ENCODE measurements around the gene HEXIM2. TPM values are rescaled to one million over a fixed set of nuclear protein-coding genes. Genes with fewer than 3 reads are reported as not detected.

Gene HEXIM2
- total and polyA plus RNA-seq, 4 donors: 5.2 to 17.6 (median 14.2) TPM

DNA sequence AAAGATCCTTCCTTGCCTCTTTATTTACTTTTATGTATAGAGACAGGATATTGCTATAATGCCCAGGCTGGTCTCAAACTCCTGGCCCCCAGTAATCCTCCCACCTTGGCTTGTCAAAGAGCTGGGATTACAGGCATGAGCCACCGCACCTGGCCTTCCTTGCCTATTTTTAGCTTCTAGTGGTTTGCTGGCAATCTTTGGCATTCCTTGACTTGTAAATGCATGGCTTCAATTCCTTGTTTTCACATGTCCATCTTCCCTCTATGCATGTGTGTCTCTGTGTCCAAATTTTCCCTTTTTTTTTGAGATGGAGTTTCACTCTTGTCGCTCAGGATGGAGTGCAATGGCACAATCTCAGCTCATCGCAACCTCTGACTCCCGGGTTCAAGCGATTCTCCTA lies 22.5 kb downstream of the HEXIM2 start:
- Histone ChIP-seq H3K27me3 (ENCODE audit: control insufficient read depth, insufficient read depth, low read length) (no peaks in the 10 kb centered on the region), H3K36me3 (ENCODE audit: control insufficient read depth, insufficient read depth, low read length) (no peaks in the 10 kb centered on the region), H3K4me3 (ENCODE audit: low read depth, low read length) (no peak overlapping the region), H3K9me3 (ENCODE audit: control insufficient read depth, insufficient read depth, low read length) (no peaks in the 10 kb centered on the region), H3K4me1 (ENCODE audit: control insufficient read depth, insufficient read depth, low read length) (no peaks in the 10 kb centered on the region), H3K27ac (ENCODE audit: low read depth, low read length) (no peak overlapping the region)
- DNase-seq (ENCODE audit: low read depth in 4 of 6, low spot score in 6 of 6): no peak
- WGBS (ENCODE audit: insufficient coverage): 96% methylated on average over 5 of the region's 5 CpGs

GRCh38 chr17:45186801-45187354 lies 25.2 kb downstream of the HEXIM2 start:
- no CpG with 5 or more reads among the region's 7 CpGs for WGBS (ENCODE audit: insufficient coverage)
- DNase-seq (ENCODE audit: low read depth in 4 of 6, low spot score in 6 of 6): no peak
- no peak overlapping the region for H3K4me3 ChIP-seq (ENCODE audit: low read depth, low read length)
- no peaks in the 10 kb centered on the region for H3K27me3 ChIP-seq (ENCODE audit: control insufficient read depth, insufficient read depth, low read length)
- H3K9me3 ChIP-seq (ENCODE audit: control insufficient read depth, insufficient read depth, low read length): no peaks in the 10 kb centered on the region
- H3K27ac ChIP-seq (ENCODE audit: low read depth, low read length): no peak overlapping the region
- no peaks in the 10 kb centered on the region for H3K36me3 ChIP-seq (ENCODE audit: control insufficient read depth, insufficient read depth, low read length)
- H3K4me1 ChIP-seq (ENCODE audit: control insufficient read depth, insufficient read depth, low read length): peaks cover 3% of the 10 kb centered on the region

- no peak for DNase-seq (ENCODE audit: low read depth in 4 of 6, low spot score in 6 of 6)
- Histone ChIP-seq H3K4me1 (ENCODE audit: control insufficient read depth, insufficient read depth, low read length) (peaks cover 3% of the 10 kb centered on the region), H3K36me3 (ENCODE audit: control insufficient read depth, insufficient read depth, low read length) (no peaks in the 10 kb centered on the region), H3K9me3 (ENCODE audit: control insufficient read depth, insufficient read depth, low read length) (no peaks in the 10 kb centered on the region), H3K27ac (ENCODE audit: low read depth, low read length) (no peak overlapping the region), H3K27me3 (ENCODE audit: control insufficient read depth, insufficient read depth, low read length) (no peaks in the 10 kb centered on the region), H3K4me3 (ENCODE audit: low read depth, low read length) (no peak overlapping the region)
- no CpG with 5 or more reads among the region's 2 CpGs for WGBS (ENCODE audit: insufficient coverage)
Observed at GRCh38 chr17:45189009-45189408, 27.3 kb downstream of the HEXIM2 start.

DNA sequence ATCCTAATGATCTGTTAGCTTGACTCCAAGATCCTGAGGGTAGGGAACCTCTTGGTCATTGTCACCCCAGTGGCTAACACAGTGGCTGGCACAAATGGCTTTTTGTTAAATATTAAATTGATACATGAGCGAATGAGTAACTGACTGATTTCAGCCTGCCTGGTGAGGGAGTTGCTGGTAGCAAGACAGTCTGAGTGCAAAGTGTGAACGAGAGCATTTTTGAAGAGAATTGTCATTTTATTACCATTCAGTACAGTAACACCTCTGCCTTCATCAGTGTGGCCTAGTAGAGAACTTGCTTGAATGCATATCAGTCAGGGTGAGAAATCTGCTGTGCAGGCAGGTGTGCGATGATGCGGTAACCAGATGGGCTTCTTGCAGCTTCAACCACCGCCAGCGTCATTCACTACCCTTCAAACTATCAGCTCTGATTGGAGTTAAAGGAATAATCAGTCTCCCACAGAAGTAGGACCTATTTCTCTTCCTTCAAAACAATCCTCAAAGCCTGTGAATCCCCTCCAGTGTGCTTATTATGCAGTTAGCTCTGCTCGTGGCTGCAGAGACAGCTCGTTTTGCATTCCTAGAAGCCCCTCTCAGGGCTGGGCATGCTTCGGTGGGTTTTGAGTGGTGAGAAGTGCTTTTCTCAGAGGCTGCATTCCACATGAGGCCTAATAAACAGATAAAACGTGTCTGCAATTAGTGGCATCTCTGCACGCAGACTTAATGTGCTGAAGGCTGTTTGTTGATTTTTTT lies 29.0 kb downstream of the HEXIM2 start:
- Histone ChIP-seq H3K36me3 (ENCODE audit: control insufficient read depth, insufficient read depth, low read length) (no peaks in the 10 kb centered on the region), H3K4me1 (ENCODE audit: control insufficient read depth, insufficient read depth, low read length) (peaks cover 3% of the 10 kb centered on the region), H3K9me3 (ENCODE audit: control insufficient read depth, insufficient read depth, low read length) (no peaks in the 10 kb centered on the region), H3K27me3 (ENCODE audit: control insufficient read depth, insufficient read depth, low read length) (no peaks in the 10 kb centered on the region), H3K27ac (ENCODE audit: low read depth, low read length) (no peak overlapping the region), H3K4me3 (ENCODE audit: low read depth, low read length) (no peak overlapping the region)
- peak in 1 of 6 donors; percentile 92 for DNase-seq (ENCODE audit: low read depth in 4 of 6, low spot score in 6 of 6)
- 25% methylated on average over 5 of the region's 11 CpGs for WGBS (ENCODE audit: insufficient coverage)

GRCh38 chr17:45195424-45195823 lies 33.7 kb downstream of the HEXIM2 start:
- no peak overlapping the region for H3K27ac ChIP-seq (ENCODE audit: low read depth, low read length)
- no peaks in the 10 kb centered on the region for H3K27me3 ChIP-seq (ENCODE audit: control insufficient read depth, insufficient read depth, low read length)
- no peaks in the 10 kb centered on the region for H3K36me3 ChIP-seq (ENCODE audit: control insufficient read depth, insufficient read depth, low read length)
- H3K4me1 ChIP-seq (ENCODE audit: control insufficient read depth, insufficient read depth, low read length): peaks cover 14% of the 10 kb centered on the region
- DNase-seq (ENCODE audit: low read depth in 4 of 6, low spot score in 6 of 6): no peak
- no peaks in the 10 kb centered on the region for H3K9me3 ChIP-seq (ENCODE audit: control insufficient read depth, insufficient read depth, low read length)
- no peak overlapping the region for H3K4me3 ChIP-seq (ENCODE audit: low read depth, low read length)

DNA sequence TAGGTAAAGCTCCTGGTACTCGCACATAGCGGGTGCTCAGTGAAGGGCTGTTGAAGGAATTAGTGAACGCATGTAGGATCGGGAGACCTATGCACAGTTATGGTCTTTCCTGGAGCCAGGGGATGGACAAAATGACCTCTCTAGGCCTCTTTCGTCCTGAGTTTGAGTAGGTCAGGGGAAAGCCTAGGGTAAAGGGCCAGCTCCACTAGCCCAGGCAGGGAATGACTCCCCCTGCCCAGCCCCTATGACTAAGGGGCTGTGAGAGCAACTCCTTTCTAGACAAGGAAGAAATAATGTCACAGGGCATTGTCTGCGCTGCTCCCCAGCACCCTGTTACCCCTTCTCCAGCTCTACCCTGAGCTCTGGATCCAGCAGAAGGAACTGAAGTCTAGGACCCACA lies 35.4 kb downstream of the HEXIM2 start:
- Histone ChIP-seq H3K9me3 (ENCODE audit: control insufficient read depth, insufficient read depth, low read length) (no peaks in the 10 kb centered on the region), H3K27me3 (ENCODE audit: control insufficient read depth, insufficient read depth, low read length) (no peaks in the 10 kb centered on the region), H3K4me1 (ENCODE audit: control insufficient read depth, insufficient read depth, low read length) (peaks cover 11% of the 10 kb centered on the region), H3K36me3 (ENCODE audit: control insufficient read depth, insufficient read depth, low read length) (no peaks in the 10 kb centered on the region), H3K27ac (ENCODE audit: low read depth, low read length) (peak overlapping the region; percentile 67), H3K4me3 (ENCODE audit: low read depth, low read length) (no peak overlapping the region)
- no peak for DNase-seq (ENCODE audit: low read depth in 4 of 6, low spot score in 6 of 6)
- WGBS (ENCODE audit: insufficient coverage): 90% methylated on average over 5 of the region's 6 CpGs

- Histone ChIP-seq H3K4me3 (ENCODE audit: low read depth, low read length) (peak overlapping the region; percentile 12), H3K9me3 (ENCODE audit: control insufficient read depth, insufficient read depth, low read length) (no peaks in the 10 kb centered on the region), H3K4me1 (ENCODE audit: control insufficient read depth, insufficient read depth, low read length) (peaks cover 11% of the 10 kb centered on the region), H3K27ac (ENCODE audit: low read depth, low read length) (peak overlapping the region; percentile 67), H3K36me3 (ENCODE audit: control insufficient read depth, insufficient read depth, low read length) (no peaks in the 10 kb centered on the region), H3K27me3 (ENCODE audit: control insufficient read depth, insufficient read depth, low read length) (no peaks in the 10 kb centered on the region)
- DNase-seq (ENCODE audit: low read depth in 4 of 6, low spot score in 6 of 6): peak in 5 of 6 donors; percentile 50 to 92 (median 68)
- WGBS (ENCODE audit: insufficient coverage): 5% methylated on average over 12 of the region's 16 CpGs
Observed at GRCh38 chr17:45197555-45198334, 36.1 kb downstream of the HEXIM2 start.

DNA sequence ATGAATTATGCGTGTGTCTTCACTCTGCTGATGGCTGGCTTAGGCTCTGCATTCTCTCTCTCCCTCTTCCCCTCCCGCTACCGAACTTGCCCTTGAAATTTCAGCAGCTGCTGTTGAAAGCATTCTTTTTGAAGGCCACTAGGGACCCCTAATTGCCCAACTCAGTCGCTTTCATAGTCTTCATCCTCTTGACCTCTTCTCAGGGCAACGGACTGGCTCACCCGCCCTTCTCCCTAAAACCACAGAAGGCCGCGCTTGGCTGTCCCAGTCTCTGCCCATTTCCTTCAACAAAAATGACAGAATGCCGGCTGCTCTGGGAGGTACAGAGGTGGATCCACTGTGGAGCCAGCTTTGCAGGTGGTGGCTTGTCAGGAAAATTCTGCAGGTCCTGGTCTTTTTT lies 39.0 kb downstream of the HEXIM2 start:
- no peak for DNase-seq (ENCODE audit: low read depth in 4 of 6, low spot score in 6 of 6)

DNA sequence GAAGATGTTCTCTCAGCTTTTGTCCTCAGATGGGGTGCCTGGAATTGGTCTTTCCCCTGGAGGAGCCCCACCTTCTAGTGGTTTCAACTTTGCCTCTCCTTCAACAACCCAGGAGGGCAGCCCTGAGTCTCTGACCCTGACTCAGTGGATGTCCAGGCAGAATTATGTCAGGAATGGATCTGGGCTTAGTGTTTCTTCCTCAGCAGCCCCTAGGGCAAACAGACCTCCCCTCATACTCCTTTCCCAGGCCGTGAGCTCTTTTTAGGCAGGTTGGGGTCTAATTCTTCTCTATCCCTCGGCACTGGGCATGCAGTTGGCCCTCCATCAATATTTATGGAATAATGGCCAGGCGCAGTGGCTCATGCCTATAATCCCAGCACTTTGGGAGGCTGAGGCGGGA lies 39.8 kb downstream of the HEXIM2 start:
- Histone ChIP-seq H3K27me3 (ENCODE audit: control insufficient read depth, insufficient read depth, low read length) (no peaks in the 10 kb centered on the region), H3K4me3 (ENCODE audit: low read depth, low read length) (no peak overlapping the region), H3K9me3 (ENCODE audit: control insufficient read depth, insufficient read depth, low read length) (no peaks in the 10 kb centered on the region), H3K4me1 (ENCODE audit: control insufficient read depth, insufficient read depth, low read length) (peaks cover 11% of the 10 kb centered on the region), H3K36me3 (ENCODE audit: control insufficient read depth, insufficient read depth, low read length) (no peaks in the 10 kb centered on the region), H3K27ac (ENCODE audit: low read depth, low read length) (no peak overlapping the region)
- WGBS (ENCODE audit: insufficient coverage): 86% methylated on average over 1 of the region's 4 CpGs
- DNase-seq (ENCODE audit: low read depth in 4 of 6, low spot score in 6 of 6): no peak

More for the DNA sequence above, 39.0 kb downstream of the HEXIM2 start:
- Histone ChIP-seq H3K4me1 (ENCODE audit: control insufficient read depth, insufficient read depth, low read length) (peaks cover 11% of the 10 kb centered on the region), H3K9me3 (ENCODE audit: control insufficient read depth, insufficient read depth, low read length) (no peaks in the 10 kb centered on the region), H3K4me3 (ENCODE audit: low read depth, low read length) (no peak overlapping the region), H3K27me3 (ENCODE audit: control insufficient read depth, insufficient read depth, low read length) (no peaks in the 10 kb centered on the region), H3K36me3 (ENCODE audit: control insufficient read depth, insufficient read depth, low read length) (no peaks in the 10 kb centered on the region), H3K27ac (ENCODE audit: low read depth, low read length) (no peak overlapping the region)
- WGBS (ENCODE audit: insufficient coverage): 69% methylated on average over 5 of the region's 9 CpGs

Measured in spinal cord (tissue), 10 donors.